Stimulated activated CD8-positive, alpha-beta memory T cell treated with anti-CD3 and anti-CD28 coated beads, Interleukin-12 subunit alpha, Interleukin-12 subunit beta, amount 100 ng/mL, for 1 hour (primary cell): ENCODE measurements around the gene CEP43.

ENCODE experiments used
- DNase-seq: peaks from one replicate; pipeline ENCODE4 v3.0.0-alpha.2; 2020; ENCODE audit warnings: low read depth

CEP43 gene

GRCh38 chr6:166999145-166999883, at the start of gene CEP43:
Gene CEP43 (plus strand): TSS chr6:166999397. CDS start chr6:166999413, 16 bp downstream.
- DNase-seq, result peak; percentile 82

- DNase-seq, result no peak
Observed at GRCh38 chr6:166949528-166950442, 49.4 kb upstream of the CEP43 start.

GRCh38 chr6:166950443-166950821, 48.8 kb upstream of the CEP43 start:
- DNase-seq, result no peak

GRCh38 chr6:166950892-166951669, 48.1 kb upstream of the CEP43 start:
- peak; percentile 34 for DNase-seq

GRCh38 chr6:166951670-166952060, 47.5 kb upstream of the CEP43 start:
- no peak for DNase-seq

- no peak for DNase-seq
Observed at GRCh38 chr6:166952121-166952520, 47.1 kb upstream of the CEP43 start.

- DNase-seq, result no peak
Observed at GRCh38 chr6:166952567-166953486, 46.4 kb upstream of the CEP43 start.

GRCh38 chr6:166954118-166954713, 45.0 kb upstream of the CEP43 start:
- no peak for DNase-seq

GRCh38 chr6:166955121-166955864, 43.9 kb upstream of the CEP43 start:
- DNase-seq, result no peak

- DNase-seq, result no peak
Observed at GRCh38 chr6:166955865-166956443, 43.2 kb upstream of the CEP43 start.

GRCh38 chr6:166956444-166957086, 42.6 kb upstream of the CEP43 start, which contains the start of gene RNASET2:
Gene RNASET2 (minus strand): TSS chr6:166956550. CDS start chr6:166956182, 368 bp downstream.
- peak; percentile 99 for DNase-seq

GRCh38 chr6:166957087-166957804, 42.0 kb upstream of the CEP43 start:
- no peak for DNase-seq

- DNase-seq, result no peak
Observed at GRCh38 chr6:166957805-166958076, 41.5 kb upstream of the CEP43 start.

- DNase-seq, result peak; percentile 36
Observed at GRCh38 chr6:166958926-166959861, 40.0 kb upstream of the CEP43 start.

GRCh38 chr6:166959911-166960608, 39.1 kb upstream of the CEP43 start:
- DNase-seq, result no peak

- DNase-seq, result no peak
Observed at GRCh38 chr6:166960609-166960978, 38.6 kb upstream of the CEP43 start.

GRCh38 chr6:166966268-166966667, 32.9 kb upstream of the CEP43 start:
- no peak for DNase-seq
